Ascending aorta (tissue), 2 donors: Measurements from ENCODE around the gene TRIM14. TPM values are rescaled to one million over a fixed set of nuclear protein-coding genes. Genes with fewer than 3 reads are reported as not detected.
A peak's percentile ranks its signal among the peaks of the same experiment; 100 is the strongest.

ENCODE experiments used
- DNase-seq, 2 donors: peaks; one replicate each; pipeline ENCODE4 v3.0.0-alpha.2; 2019; ENCODE audit warnings: low spot score in 2 of 2
- H3K27ac ChIP-seq, 2 donors: fragments of 200-600 bp; sonication (generic); one replicate each; pipeline ENCODE4 v1.5.1; 2016 to 2017; ENCODE audit warnings: mild to moderate bottlenecking in 1 of 2
- H3K27me3 ChIP-seq: fragments of 200-600 bp; sonication (generic); one replicate; pipeline ENCODE4 v1.5.1; 2017
- H3K36me3 ChIP-seq, 2 donors: fragments of 200-600 bp; sonication (generic); one replicate each; pipeline ENCODE4 v1.5.1; 2016
- H3K4me1 ChIP-seq, 2 donors: fragments of 200-600 bp; sonication (generic); one replicate each; pipeline ENCODE4 v1.5.1; 2016 to 2017; ENCODE audit warnings: mild to moderate bottlenecking in 1 of 2
- H3K4me3 ChIP-seq, 2 donors: fragments of 200-600 bp; sonication (generic); one replicate each; pipeline ENCODE4 v1.5.1; 2016 to 2017; ENCODE audit warnings: mild to moderate bottlenecking in 1 of 2
- H3K9me3 ChIP-seq, 2 donors: fragments of 200-600 bp; sonication (generic); one replicate each; pipeline ENCODE4 v1.5.1; 2016
- intact Hi-C: fragments of 100-400 bp; cut with DNase I; formaldehyde crosslinking; loops from one replicate; pipeline ENCODE4 v1.15.1; 2023
- total RNA-seq: library from RNA; depleted of rRNA; stranded (reverse); fragments of >200 nt; gene quantifications from one replicate; pipeline ENCODE4 v1.1.0, GENCODE V29; 2016
- TF ChIP-seq, protein P1 (sequence below), 3 experiments: fragments of 200-600 bp in 2 of 3; fragments of 450-650 bp in 1 of 3; sonication (generic) in 2 of 3; IDR thresholded peaks; one replicate each; pipeline ENCODE4 v1.5.1; 2016 to 2019; ENCODE audit warnings: antibody characterized with exemption in 3 of 3, mild to moderate bottlenecking in 1 of 3, moderate library complexity in 1 of 3

Gene TRIM14
- total RNA-seq, 1 donor from 2014 or later, result 16.1 TPM

DNA sequence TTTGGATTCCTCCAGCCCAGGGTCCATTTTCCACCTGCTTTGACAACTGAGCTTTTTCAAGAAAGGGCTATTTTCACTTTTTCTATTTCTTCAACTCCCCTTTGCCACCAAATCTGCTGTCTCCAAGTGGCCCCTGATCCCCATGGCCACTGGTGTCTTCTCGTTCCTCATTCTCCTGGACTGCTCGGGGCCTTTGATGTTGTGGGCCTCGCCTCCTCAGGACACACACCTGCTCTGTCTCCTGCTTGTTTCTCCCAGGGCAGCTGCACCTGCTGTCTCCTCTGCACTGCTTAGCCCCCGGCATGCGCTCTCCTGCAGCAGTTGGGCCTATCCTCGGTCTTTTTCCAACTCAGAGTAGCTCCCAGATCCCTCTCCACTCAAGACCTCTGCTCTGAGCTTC, 78.8 kb downstream of the TRIM14 start:
- intact Hi-C loops, result no loop called here
- Histone ChIP-seq H3K36me3 (no peaks in the 10 kb centered on the region), H3K4me3 (no peak overlapping the region), H3K27me3 (no peaks in the 10 kb centered on the region), H3K9me3 (no peaks in the 10 kb centered on the region), H3K27ac (no peak overlapping the region), H3K4me1 (peaks cover 0 to 7% of the 10 kb centered on the region in 2 donors)
- TF ChIP-seq, protein P1, sequence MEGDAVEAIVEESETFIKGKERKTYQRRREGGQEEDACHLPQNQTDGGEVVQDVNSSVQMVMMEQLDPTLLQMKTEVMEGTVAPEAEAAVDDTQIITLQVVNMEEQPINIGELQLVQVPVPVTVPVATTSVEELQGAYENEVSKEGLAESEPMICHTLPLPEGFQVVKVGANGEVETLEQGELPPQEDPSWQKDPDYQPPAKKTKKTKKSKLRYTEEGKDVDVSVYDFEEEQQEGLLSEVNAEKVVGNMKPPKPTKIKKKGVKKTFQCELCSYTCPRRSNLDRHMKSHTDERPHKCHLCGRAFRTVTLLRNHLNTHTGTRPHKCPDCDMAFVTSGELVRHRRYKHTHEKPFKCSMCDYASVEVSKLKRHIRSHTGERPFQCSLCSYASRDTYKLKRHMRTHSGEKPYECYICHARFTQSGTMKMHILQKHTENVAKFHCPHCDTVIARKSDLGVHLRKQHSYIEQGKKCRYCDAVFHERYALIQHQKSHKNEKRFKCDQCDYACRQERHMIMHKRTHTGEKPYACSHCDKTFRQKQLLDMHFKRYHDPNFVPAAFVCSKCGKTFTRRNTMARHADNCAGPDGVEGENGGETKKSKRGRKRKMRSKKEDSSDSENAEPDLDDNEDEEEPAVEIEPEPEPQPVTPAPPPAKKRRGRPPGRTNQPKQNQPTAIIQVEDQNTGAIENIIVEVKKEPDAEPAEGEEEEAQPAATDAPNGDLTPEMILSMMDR (IDR thresholded peaks at IDR 0.05), result no peak
- no peak for DNase-seq

DNA sequence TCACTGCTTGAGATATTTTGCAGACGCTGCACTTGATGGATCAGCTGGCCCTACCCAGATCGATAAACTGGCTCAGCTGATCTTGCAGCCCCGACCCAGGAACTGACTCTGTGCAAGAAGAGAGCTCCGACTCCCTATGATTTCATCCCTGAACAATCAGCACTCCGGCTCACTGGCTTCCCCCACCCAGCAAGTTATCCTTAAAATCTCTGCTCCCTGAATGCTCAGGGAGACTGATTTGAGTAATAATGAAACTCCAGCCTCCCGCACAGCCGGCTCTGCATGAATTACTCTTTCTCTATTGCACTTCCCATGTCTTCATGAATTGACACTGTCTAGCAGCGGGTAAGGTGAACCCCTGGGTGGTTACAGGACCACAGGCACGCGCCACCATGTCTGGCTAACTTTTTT, 79.4 kb downstream of the TRIM14 start:
- DNase-seq, result no peak
- H3K36me3 ChIP-seq, result no peaks in the 10 kb centered on the region
- no peaks in the 10 kb centered on the region for H3K9me3 ChIP-seq
- H3K27ac ChIP-seq, result no peak overlapping the region
- no peaks in the 10 kb centered on the region for H3K27me3 ChIP-seq
- TF ChIP-seq, protein P1 (IDR thresholded peaks at IDR 0.05), result no peak
- intact Hi-C loops, result no loop called here
- peaks cover 0 to 10% of the 10 kb centered on the region in 2 donors for H3K4me1 ChIP-seq
- no peak overlapping the region for H3K4me3 ChIP-seq

DNA sequence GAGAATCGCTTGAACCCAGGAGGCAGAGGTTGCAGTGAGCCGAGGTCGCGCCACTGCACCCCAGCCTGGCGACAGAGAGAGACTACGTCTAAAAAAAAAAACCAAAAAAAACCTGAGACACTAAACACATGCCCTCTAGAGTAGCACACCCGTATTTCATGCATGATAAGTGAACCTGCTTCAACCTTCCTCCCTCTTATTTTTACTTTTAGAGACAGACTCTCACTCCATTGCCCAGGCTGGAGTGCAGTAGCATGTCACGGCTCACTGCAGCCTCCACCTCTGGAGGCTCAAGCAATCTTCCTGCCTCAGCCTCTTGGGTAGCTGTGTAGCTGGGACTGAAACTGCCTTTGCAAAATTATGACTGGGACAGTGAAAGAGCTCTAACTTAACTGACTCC, 80.1 kb downstream of the TRIM14 start:
- Histone ChIP-seq H3K4me1 (peaks cover 0 to 10% of the 10 kb centered on the region in 2 donors), H3K9me3 (no peaks in the 10 kb centered on the region), H3K4me3 (no peak overlapping the region), H3K36me3 (no peaks in the 10 kb centered on the region), H3K27ac (no peak overlapping the region), H3K27me3 (no peaks in the 10 kb centered on the region)
- intact Hi-C loops, result no loop called here
- DNase-seq, result no peak
- TF ChIP-seq, protein P1 (IDR thresholded peaks at IDR 0.05), result no peak

DNA sequence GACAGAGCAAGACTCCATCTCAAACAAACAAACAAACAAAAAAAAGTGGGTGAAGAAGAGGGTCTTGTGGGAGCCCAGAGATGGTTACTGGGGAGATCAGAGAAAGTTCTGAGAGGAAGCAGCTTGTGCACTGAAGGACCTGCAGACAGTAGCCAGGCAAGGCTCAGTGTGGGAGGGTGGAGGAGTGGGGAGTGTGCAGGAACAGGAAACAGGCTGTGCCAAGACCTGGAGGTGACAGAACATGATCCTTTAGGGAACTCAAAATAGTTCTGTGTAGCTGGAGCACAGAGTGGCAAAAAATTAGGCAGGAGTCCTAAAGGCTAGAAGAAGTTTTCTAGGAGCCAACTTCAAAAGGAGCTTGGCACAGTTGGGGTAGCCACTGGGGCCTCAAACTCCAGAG, 81.7 kb downstream of the TRIM14 start:
- Histone ChIP-seq H3K27me3 (no peaks in the 10 kb centered on the region), H3K36me3 (no peaks in the 10 kb centered on the region), H3K4me3 (no peak overlapping the region), H3K4me1 (peaks cover 0 to 10% of the 10 kb centered on the region in 2 donors), H3K27ac (peak overlapping the region; percentile 66 to 71), H3K9me3 (no peaks in the 10 kb centered on the region)
- no peak for DNase-seq
- TF ChIP-seq, protein P1 (IDR thresholded peaks at IDR 0.05), result no peak
- intact Hi-C loops, result loop anchor here (1.0 kb wide), 1 partner anchor 19 kb away; the partner anchor contains the start of gene NANS

DNA sequence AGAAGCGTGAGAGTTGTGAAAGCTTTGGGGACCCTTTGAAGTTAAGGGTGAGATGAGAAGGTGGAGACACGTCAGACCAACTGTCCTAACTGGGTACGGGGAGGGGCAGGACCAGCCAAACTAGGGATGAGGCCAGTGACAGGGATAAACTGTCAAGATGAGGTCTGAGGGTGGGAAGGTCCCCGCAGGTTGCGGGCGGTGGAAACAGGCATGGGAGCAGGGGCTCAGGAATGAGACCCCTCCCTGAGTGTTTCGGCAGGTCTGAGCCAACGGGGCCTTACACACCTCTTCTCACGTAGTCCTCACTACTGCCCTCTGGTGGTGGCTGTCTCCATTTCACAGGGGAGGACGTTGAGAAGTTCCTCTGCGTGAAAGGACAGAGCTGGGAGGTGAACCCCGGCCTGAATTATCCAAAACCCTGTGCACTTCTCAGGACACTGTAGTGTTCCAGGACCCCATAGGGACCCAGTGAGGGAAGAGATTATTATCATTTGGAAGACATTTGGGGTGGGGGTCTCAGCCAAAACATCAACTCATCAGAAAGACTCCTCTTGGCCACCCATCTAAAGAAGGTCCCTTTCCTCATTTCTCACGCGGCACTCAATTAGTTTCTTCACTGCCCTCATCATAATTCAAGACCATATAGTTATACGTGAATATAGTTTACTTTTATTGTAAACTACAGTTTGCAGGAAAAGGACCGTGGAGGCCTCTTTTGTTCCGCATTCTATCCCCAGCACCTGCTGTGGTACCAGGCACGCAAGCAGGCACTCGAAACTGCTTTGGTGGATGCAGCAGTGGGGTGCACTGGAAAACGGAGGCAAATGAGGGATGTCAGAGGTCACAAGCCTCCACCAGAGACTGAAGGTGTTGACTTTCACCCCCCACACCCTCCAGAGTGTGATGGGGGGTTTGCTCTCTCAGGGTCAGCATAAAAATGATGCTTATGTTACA, 84.2 kb downstream of the TRIM14 start:
- Histone ChIP-seq H3K36me3 (no peaks in the 10 kb centered on the region), H3K27ac (peak overlapping the region; percentile 52 to 74), H3K27me3 (no peaks in the 10 kb centered on the region), H3K4me1 (peaks cover 0 to 10% of the 10 kb centered on the region in 2 donors), H3K4me3 (peak overlapping the region in 1 of 2 donors; percentile 30), H3K9me3 (no peaks in the 10 kb centered on the region)
- intact Hi-C loops, result loop anchor here (1.0 to 2.0 kb wide), 2 partner anchors 50 to 112 kb away; no protein-coding TSS in a partner anchor
- TF ChIP-seq, protein P1 (IDR thresholded peaks at IDR 0.05), result peak; percentile 72 to 83 (median 81)
- peak; percentile 44 to 93 for DNase-seq
